WTC11 (cell line): ENCODE data around the gene GRAMD4. TPM values are rescaled to one million over a fixed set of nuclear protein-coding genes. Genes with fewer than 3 reads are reported as not detected.

Source experiments
- ATAC-seq: fragments of 200-7000 bp; cut with Tn5 transposase; 2 replicates; pipeline ENCODE4 v1.10.0; 2021; ENCODE audit warnings: mild to moderate bottlenecking, moderate library complexity
- CTCF ChIA-PET: fragments of 300-600 bp; sonication (Branson Sonifier 250); formaldehyde crosslinking; loops from one replicate; lab custom pipeline; 2021; ENCODE audit warnings: antibody characterized with exemption; lab: Charles Lee
- POLR2A ChIA-PET: fragments of 350-600 bp; sonication (Branson Sonifier 250); formaldehyde crosslinking; loops from one replicate; lab custom pipeline; 2021; ENCODE audit warnings: antibody characterized with exemption; lab: Charles Lee
- DNase-seq: peaks from one replicate; pipeline ENCODE4 v3.0.0; 2021; ENCODE audit warnings: low spot score
- H3K27ac Mint-ChIP-seq: 2 replicates; pipeline ENCODE4 v1.8.0; 2021; ENCODE audit warnings: mixed read lengths
- H3K27me3 Mint-ChIP-seq: 2 replicates; pipeline ENCODE4 v1.8.0; 2021; ENCODE audit warnings: low read depth, mild to moderate bottlenecking, moderate library complexity, mixed read lengths
- H3K36me3 Mint-ChIP-seq: 2 replicates; pipeline ENCODE4 v1.8.0; 2021; ENCODE audit warnings: mixed read lengths
- H3K4me1 Mint-ChIP-seq: 2 replicates; pipeline ENCODE4 v1.8.0; 2022; ENCODE audit warnings: mixed read lengths
- H3K4me3 Mint-ChIP-seq: 2 replicates; pipeline ENCODE4 v1.8.0; 2021; ENCODE audit warnings: mild to moderate bottlenecking, moderate library complexity, mixed read lengths
- H3K9me3 Mint-ChIP-seq: 2 replicates; pipeline ENCODE4 v1.8.0; 2021; ENCODE audit warnings: mixed read lengths
- ATF1 ChIP-seq: sonication (generic); formaldehyde crosslinking; IDR thresholded peaks from 2 replicates; pipeline ENCODE4 v1.8.1; 2023; ENCODE audit warnings: mild to moderate bottlenecking, moderate library complexity, missing genetic modification reagents
- CBFB ChIP-seq: sonication (generic); formaldehyde crosslinking; IDR thresholded peaks from 2 replicates; pipeline ENCODE4 v1.8.1; 2022; ENCODE audit warnings: mild to moderate bottlenecking, low read depth, missing genetic modification reagents
- EMX1 ChIP-seq: fragments of 250-450 bp; sonication (Bioruptor Pico); IDR thresholded peaks from 2 replicates; pipeline ENCODE4 v1.8.0; 2021; ENCODE audit warnings: mild to moderate bottlenecking
- FOXK1 ChIP-seq: sonication (generic); formaldehyde crosslinking; IDR thresholded peaks from 2 replicates; pipeline ENCODE4 v1.8.0; 2022; ENCODE audit warnings: mild to moderate bottlenecking, moderate library complexity, missing genetic modification reagents
- IRF2 ChIP-seq: sonication (generic); formaldehyde crosslinking; IDR thresholded peaks from 2 replicates; pipeline ENCODE4 v1.8.0; 2022; ENCODE audit warnings: low read depth, missing genetic modification reagents, borderline replicate concordance
- MXD4 ChIP-seq: fragments of 250-450 bp; sonication (Bioruptor Pico); IDR thresholded peaks from 2 replicates; pipeline ENCODE4 v1.8.0; 2021; ENCODE audit warnings: mild to moderate bottlenecking, moderate library complexity, borderline replicate concordance
- NFE2L1 ChIP-seq: sonication (generic); formaldehyde crosslinking; IDR thresholded peaks from 2 replicates; pipeline ENCODE4 v1.8.1; 2023; ENCODE audit warnings: missing genetic modification reagents
- NR2C2 ChIP-seq: sonication (generic); formaldehyde crosslinking; IDR thresholded peaks from 2 replicates; pipeline ENCODE4 v1.8.0; 2022; ENCODE audit warnings: mild to moderate bottlenecking, missing genetic modification reagents
- NR3C1 ChIP-seq: sonication (generic); formaldehyde crosslinking; conservative IDR thresholded peaks from 2 replicates; pipeline ENCODE4 v1.8.1; 2023; ENCODE audit warnings: low read depth, mild to moderate bottlenecking, missing genetic modification reagents
- PRDM15 ChIP-seq: sonication (generic); formaldehyde crosslinking; IDR thresholded peaks from 2 replicates; pipeline ENCODE4 v1.8.0; 2022; ENCODE audit warnings: missing genetic modification reagents
- PREB ChIP-seq: sonication (generic); formaldehyde crosslinking; IDR thresholded peaks from 2 replicates; pipeline ENCODE4 v1.8.1; 2022; ENCODE audit warnings: mild to moderate bottlenecking, missing genetic modification reagents, moderate library complexity, borderline replicate concordance
- RELA ChIP-seq: sonication (generic); formaldehyde crosslinking; IDR thresholded peaks from 2 replicates; pipeline ENCODE4 v1.8.1; 2022; ENCODE audit warnings: missing genetic modification reagents, mild to moderate bottlenecking, borderline replicate concordance
- RORB ChIP-seq: fragments of 250-450 bp; sonication (Bioruptor Pico); IDR thresholded peaks from 2 replicates; pipeline ENCODE4 v1.9.0; 2021; ENCODE audit warnings: mild to moderate bottlenecking
- SOX15 ChIP-seq: fragments of 250-450 bp; sonication (Bioruptor Pico); IDR thresholded peaks from 2 replicates; pipeline ENCODE4 v1.9.0; 2021; ENCODE audit warnings: mild to moderate bottlenecking
- TCF7 ChIP-seq: sonication (generic); formaldehyde crosslinking; IDR thresholded peaks from 2 replicates; pipeline ENCODE4 v1.8.0; 2022; ENCODE audit warnings: mild to moderate bottlenecking, low read depth, missing genetic modification reagents, moderate library complexity
- TEAD1 ChIP-seq: sonication (generic); formaldehyde crosslinking; IDR thresholded peaks from 2 replicates; pipeline ENCODE4 v1.8.0; 2022; ENCODE audit warnings: mild to moderate bottlenecking, missing genetic modification reagents
- USF1 ChIP-seq: sonication (generic); formaldehyde crosslinking; IDR thresholded peaks from 2 replicates; pipeline ENCODE4 v1.8.0; 2022; ENCODE audit warnings: mild to moderate bottlenecking, missing genetic modification reagents
- ZNF121 ChIP-seq: sonication (generic); formaldehyde crosslinking; IDR thresholded peaks from 2 replicates; pipeline ENCODE4 v1.8.0; 2023; ENCODE audit warnings: missing genetic modification reagents
- total RNA-seq: library from RNA; stranded (reverse); gene quantifications from 3 replicates; pipeline ENCODE4 v1.2.3, GENCODE V29; 2021
- TF ChIP-seq, protein P1 (sequence below): sonication (generic); formaldehyde crosslinking; conservative IDR thresholded peaks from 2 replicates; pipeline ENCODE4 v1.8.1; 2023; ENCODE audit warnings: mild to moderate bottlenecking, low read depth, missing genetic modification reagents, moderate library complexity
- TF ChIP-seq, protein P2 (sequence below): sonication (generic); formaldehyde crosslinking; IDR thresholded peaks from 2 replicates; pipeline ENCODE4 v1.8.1; 2023; ENCODE audit warnings: mild to moderate bottlenecking, missing genetic modification reagents

GRAMD4 gene
- total RNA-seq, 1 experiment from 2014 or later = 41.0 TPM

DNA sequence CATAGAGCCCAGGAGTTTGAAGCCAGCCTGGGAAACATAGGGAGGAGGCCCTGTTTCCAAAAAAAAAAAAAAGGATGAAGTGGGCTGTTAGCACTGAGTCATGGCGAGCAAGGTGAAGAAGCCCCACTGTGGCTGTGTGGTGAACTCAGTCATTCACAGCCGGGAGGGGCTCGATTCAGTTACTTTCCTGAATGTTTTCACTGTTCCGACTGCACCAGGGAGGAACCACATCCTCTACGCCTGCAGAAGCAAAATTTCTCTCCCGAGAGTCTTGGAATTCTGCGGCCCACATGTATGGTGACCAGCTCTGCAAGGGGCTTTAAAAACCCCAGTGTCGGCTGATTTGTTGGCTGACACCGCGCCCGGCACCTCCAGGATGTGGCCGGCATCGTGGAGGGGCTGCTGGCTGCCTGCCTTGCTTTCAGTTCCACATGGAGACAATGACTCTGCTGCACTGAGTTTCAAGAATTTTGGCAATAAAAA lies 27.8 kb upstream of the GRAMD4 start (continued):
- TF ChIP-seq RORB (no peak), TEAD1 (CRISPR knock-in tag) (no peak), NFE2L1 (no peak), NR2C2 (CRISPR knock-in tag) (no peak), NR3C1 (CRISPR knock-in tag) (no peak), USF1 (CRISPR knock-in tag) (no peak), FOXK1 (CRISPR knock-in tag) (no peak), ATF1 (CRISPR knock-in tag) (no peak), RELA (CRISPR knock-in tag) (no peak), EMX1 (no peak)
- TF ChIP-seq, protein P1, sequence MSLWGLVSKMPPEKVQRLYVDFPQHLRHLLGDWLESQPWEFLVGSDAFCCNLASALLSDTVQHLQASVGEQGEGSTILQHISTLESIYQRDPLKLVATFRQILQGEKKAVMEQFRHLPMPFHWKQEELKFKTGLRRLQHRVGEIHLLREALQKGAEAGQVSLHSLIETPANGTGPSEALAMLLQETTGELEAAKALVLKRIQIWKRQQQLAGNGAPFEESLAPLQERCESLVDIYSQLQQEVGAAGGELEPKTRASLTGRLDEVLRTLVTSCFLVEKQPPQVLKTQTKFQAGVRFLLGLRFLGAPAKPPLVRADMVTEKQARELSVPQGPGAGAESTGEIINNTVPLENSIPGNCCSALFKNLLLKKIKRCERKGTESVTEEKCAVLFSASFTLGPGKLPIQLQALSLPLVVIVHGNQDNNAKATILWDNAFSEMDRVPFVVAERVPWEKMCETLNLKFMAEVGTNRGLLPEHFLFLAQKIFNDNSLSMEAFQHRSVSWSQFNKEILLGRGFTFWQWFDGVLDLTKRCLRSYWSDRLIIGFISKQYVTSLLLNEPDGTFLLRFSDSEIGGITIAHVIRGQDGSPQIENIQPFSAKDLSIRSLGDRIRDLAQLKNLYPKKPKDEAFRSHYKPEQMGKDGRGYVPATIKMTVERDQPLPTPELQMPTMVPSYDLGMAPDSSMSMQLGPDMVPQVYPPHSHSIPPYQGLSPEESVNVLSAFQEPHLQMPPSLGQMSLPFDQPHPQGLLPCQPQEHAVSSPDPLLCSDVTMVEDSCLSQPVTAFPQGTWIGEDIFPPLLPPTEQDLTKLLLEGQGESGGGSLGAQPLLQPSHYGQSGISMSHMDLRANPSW = no peak

DNA sequence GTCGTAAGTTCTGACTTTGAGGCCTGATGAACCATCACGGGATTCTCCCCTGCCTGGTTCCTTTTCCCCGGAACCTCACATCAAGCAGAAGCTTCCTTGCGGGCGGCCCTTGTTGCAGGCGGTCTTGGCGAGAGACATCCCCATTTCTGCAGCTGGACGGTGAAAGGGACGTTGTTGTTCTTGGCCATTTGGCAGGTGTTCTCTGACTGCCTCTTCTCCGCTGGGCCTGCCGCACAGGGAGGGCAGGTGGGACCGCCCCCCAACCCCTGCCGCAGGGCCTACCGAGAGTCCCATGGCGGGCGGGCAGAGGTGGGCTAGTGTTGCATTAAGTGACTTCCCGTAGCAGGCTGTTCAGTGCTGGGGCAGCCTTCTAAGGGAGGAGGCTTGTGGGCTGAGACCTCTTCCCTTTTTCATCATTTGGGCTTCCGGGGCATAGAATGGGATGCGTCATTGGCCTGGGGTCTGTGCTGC lies 26.9 kb upstream of the GRAMD4 start:
- CTCF ChIA-PET = interaction anchor here (1.1 kb wide), 1 partner anchor 30 kb away, joined by 4 read pairs; no protein-coding TSS in a partner anchor
- DNase-seq (no peak), ATAC-seq (no peak)
- no peaks in the 10 kb centered on the region for H3K27me3 Mint-ChIP-seq
- H3K4me3 Mint-ChIP-seq = no peak overlapping the region
- no peaks in the 10 kb centered on the region for H3K9me3 Mint-ChIP-seq
- no peaks in the 10 kb centered on the region for H3K36me3 Mint-ChIP-seq
- POLR2A ChIA-PET = no interaction called here
- TF ChIP-seq PREB = no peak
- peaks cover 18% of the 10 kb centered on the region for H3K4me1 Mint-ChIP-seq
- H3K27ac Mint-ChIP-seq = no peak overlapping the region

DNA sequence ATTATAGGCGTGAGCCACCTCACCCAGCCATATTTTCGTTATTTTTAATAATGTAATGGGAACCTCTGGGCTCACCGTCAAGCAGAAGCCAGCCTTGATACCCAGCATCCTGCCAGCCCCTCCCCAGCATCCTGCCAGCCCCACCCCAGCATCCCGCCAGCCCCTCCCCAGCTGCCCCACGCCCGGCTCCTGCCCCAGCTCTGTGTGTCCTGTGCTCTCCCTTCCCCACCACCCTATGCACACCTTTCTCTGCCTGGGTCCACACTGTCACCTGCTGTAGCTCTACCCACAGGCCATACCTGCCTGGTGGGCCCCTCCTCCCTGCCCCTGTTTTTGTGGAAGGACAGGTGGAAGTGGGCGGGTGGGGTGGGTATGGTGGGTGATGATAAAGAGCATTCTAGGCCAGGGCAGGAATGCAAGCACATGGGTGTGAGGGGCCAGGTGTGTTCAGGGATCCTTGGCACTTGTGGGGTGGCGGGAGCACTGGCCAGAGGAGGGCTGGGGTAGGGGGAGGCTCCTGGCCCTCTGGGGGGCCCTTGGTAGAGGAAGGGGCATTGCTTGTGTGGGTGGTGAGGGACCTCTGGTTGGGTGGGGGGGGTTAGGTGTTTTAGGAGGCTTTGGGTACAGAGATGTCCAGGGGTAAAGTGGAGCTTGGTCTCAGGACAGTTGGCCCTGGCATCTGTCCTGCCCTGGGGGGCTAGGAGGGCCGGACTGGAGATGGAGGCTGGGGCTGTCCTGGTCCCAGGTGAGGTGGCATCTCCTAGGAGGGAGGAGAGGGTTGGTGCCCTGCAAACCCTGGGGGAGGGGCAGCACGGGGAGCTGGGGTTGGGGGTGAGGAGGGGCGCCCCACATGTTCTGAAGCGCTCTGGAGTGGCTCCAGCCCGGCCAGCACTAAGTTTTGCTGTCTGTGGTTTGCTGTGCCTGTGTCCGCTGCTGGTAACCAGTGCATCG lies 25.9 kb upstream of the GRAMD4 start:
- no peaks in the 10 kb centered on the region for H3K36me3 Mint-ChIP-seq
- ATAC-seq = no peak
- POLR2A ChIA-PET = no interaction called here
- H3K9me3 Mint-ChIP-seq = no peaks in the 10 kb centered on the region
- H3K4me1 Mint-ChIP-seq = peaks cover 13% of the 10 kb centered on the region
- H3K27ac Mint-ChIP-seq = no peak overlapping the region
- TF ChIP-seq ZNF121 (CRISPR knock-in tag) = no peak
- no peak for TF ChIP-seq PRDM15 (CRISPR knock-in tag)
- TF ChIP-seq IRF2 (CRISPR knock-in tag) = no peak
- TF ChIP-seq CBFB (CRISPR knock-in tag) = no peak
- TF ChIP-seq SOX15 (CRISPR knock-in tag) = no peak
- no peak for TF ChIP-seq MXD4 (CRISPR knock-in tag)
- no peak for TF ChIP-seq TCF7
- TF ChIP-seq, protein P2, sequence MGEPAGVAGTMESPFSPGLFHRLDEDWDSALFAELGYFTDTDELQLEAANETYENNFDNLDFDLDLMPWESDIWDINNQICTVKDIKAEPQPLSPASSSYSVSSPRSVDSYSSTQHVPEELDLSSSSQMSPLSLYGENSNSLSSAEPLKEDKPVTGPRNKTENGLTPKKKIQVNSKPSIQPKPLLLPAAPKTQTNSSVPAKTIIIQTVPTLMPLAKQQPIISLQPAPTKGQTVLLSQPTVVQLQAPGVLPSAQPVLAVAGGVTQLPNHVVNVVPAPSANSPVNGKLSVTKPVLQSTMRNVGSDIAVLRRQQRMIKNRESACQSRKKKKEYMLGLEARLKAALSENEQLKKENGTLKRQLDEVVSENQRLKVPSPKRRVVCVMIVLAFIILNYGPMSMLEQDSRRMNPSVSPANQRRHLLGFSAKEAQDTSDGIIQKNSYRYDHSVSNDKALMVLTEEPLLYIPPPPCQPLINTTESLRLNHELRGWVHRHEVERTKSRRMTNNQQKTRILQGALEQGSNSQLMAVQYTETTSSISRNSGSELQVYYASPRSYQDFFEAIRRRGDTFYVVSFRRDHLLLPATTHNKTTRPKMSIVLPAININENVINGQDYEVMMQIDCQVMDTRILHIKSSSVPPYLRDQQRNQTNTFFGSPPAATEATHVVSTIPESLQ = no peak
- CTCF ChIA-PET = interaction anchor here (1.1 kb wide), 1 partner anchor 31 kb away, joined by 4 read pairs; no protein-coding TSS in a partner anchor
- DNase-seq = no peak
- no peaks in the 10 kb centered on the region for H3K27me3 Mint-ChIP-seq
- H3K4me3 Mint-ChIP-seq = no peak overlapping the region
